Upper lobe of left lung (tissue), 6 donors: ENCODE results near the gene ILKAP. TPM values are rescaled to one million over a fixed set of nuclear protein-coding genes. Genes with fewer than 3 reads are reported as not detected.
A peak's percentile ranks its signal among the peaks of the same experiment; 100 is the strongest.

Source experiments
- ATAC-seq, 2 donors: fragments of 200-7000 bp; cut with Tn5 transposase; one replicate each; pipeline ENCODE4 v1.9.1; 2022; ENCODE audit warnings: mild to moderate bottlenecking in 2 of 2, moderate library complexity in 2 of 2; ENCODE audit not compliant: low FRiP score in 2 of 2
- DNase-seq, 2 donors: peaks; one replicate each; pipeline ENCODE4 v3.0.0-alpha.2; 2019 to 2020
- H3K27ac ChIP-seq, 4 donors: fragments of 200-600 bp; sonication (generic); one replicate each; pipeline ENCODE4 v1.5.1; 2016 to 2019
- H3K27me3 ChIP-seq, 4 donors: fragments of 200-600 bp; sonication (generic); one replicate each; pipeline ENCODE4 v1.5.1; 2017 to 2019
- H3K36me3 ChIP-seq, 4 donors: fragments of 200-600 bp; sonication (generic); one replicate each; pipeline ENCODE4 v1.5.1; 2016 to 2019
- H3K4me1 ChIP-seq, 4 donors: fragments of 200-600 bp; sonication (generic); one replicate each; pipeline ENCODE4 v1.5.1; 2018 to 2019
- H3K4me3 ChIP-seq, 4 donors: fragments of 200-600 bp; sonication (generic); one replicate each; pipeline ENCODE4 v1.5.1; 2017 to 2019; ENCODE audit warnings: mild to moderate bottlenecking in 2 of 4, moderate library complexity in 1 of 4
- H3K9me3 ChIP-seq, 4 donors: fragments of 200-600 bp; sonication (generic); one replicate each; pipeline ENCODE4 v1.5.1; 2018 to 2019
- CTCF ChIP-seq, 6 experiments: fragments of 450-650 bp in 4 of 6; fragments of 200-600 bp in 2 of 6; sonication (generic) in 2 of 6; IDR thresholded peaks; one replicate each; pipeline ENCODE4 v1.5.1; 2016 to 2019; ENCODE audit warnings: antibody characterized with exemption in 6 of 6
- EP300 ChIP-seq, 4 donors: sonication (generic); formaldehyde crosslinking; IDR thresholded peaks; one replicate each; pipeline ENCODE4 v1.5.1; 2017; ENCODE audit warnings: antibody characterized with exemption in 4 of 4, control low read depth in 2 of 4
- POLR2A ChIP-seq, 4 donors: fragments of 450-650 bp; IDR thresholded peaks; one replicate each; pipeline ENCODE4 v1.5.1; 2016 to 2017; ENCODE audit warnings: antibody characterized with exemption in 4 of 4, mild to moderate bottlenecking in 2 of 4
- POLR2AphosphoS5 ChIP-seq, 2 donors: sonication (generic); formaldehyde crosslinking; IDR thresholded peaks; one replicate each; pipeline ENCODE4 v1.5.1; 2017; ENCODE audit warnings: antibody characterized with exemption in 2 of 2
- WGBS, 2 donors: methylation state at CpG; one replicate each; pipeline ENCODE4 v1.1.5; 2017 to 2018; 5-methylcytosine and 5-hydroxymethylcytosine counted together
- total RNA-seq, 6 donors: library from RNA; depleted of rRNA in 4 of 6; stranded (reverse); fragments of >200 nt in 4 of 6; gene quantifications; one replicate each; pipeline versions ENCODE4 v1.1.0 to v1.2.1, GENCODE V29; 2016 to 2021
- donor health status: DM: no; HTN: no; CAD: no; lungs with moderate emphysema.
- donor health status: DM: no; HTN: yes; CAD: no; lungs with severe emphysema.

Gene ILKAP
- total RNA-seq, 6 donors from 2014 or later = 35.2 to 67.1 (median 40.7) TPM

GRCh38 chr2:238243496-238244076, 40.1 kb upstream of the ILKAP start:
- peaks cover 0 to 34% (median 6%) of the 10 kb centered on the region in 4 donors for H3K36me3 ChIP-seq
- no peak overlapping the region for H3K4me3 ChIP-seq
- H3K27me3 ChIP-seq = peaks cover 0 to 10% (median 4%) of the 10 kb centered on the region in 4 donors
- H3K4me1 ChIP-seq = peaks cover 25 to 29% (median 27%) of the 10 kb centered on the region in 4 donors
- ATAC-seq (no peak), DNase-seq (no peak)
- WGBS, 2 donors = 93 to 94% methylated on average over 6 to 10 of the region's 10 CpGs
- peak overlapping the region in 1 of 4 donors; percentile 30 for H3K27ac ChIP-seq
- no peak for TF ChIP-seq CTCF (IDR thresholded peaks at IDR 0.05)
- TF ChIP-seq POLR2AphosphoS5 (IDR thresholded peaks at IDR 0.05) = no peak
- no peak for TF ChIP-seq POLR2A (IDR thresholded peaks at IDR 0.05)
- TF ChIP-seq EP300 (IDR thresholded peaks at IDR 0.05) = no peak
- no peaks in the 10 kb centered on the region for H3K9me3 ChIP-seq

- Histone ChIP-seq H3K4me3 (no peak overlapping the region), H3K27ac (peak overlapping the region in 2 of 4 donors; percentile 30 to 39), H3K27me3 (peaks cover 0 to 12% (median 4%) of the 10 kb centered on the region in 4 donors), H3K9me3 (no peaks in the 10 kb centered on the region), H3K36me3 (peaks cover 0 to 30% (median 6%) of the 10 kb centered on the region in 4 donors), H3K4me1 (peaks cover 25 to 29% (median 27%) of the 10 kb centered on the region in 4 donors)
- ATAC-seq (no peak), DNase-seq (no peak)
- WGBS, 2 donors = 63 to 72% methylated on average over 5 to 7 of the region's 7 CpGs
- TF ChIP-seq EP300 (IDR thresholded peaks at IDR 0.05) (no peak), POLR2A (IDR thresholded peaks at IDR 0.05) (no peak), CTCF (IDR thresholded peaks at IDR 0.05) (no peak), POLR2AphosphoS5 (IDR thresholded peaks at IDR 0.05) (no peak)
Observed at GRCh38 chr2:238242731-238243495, 39.4 kb upstream of the ILKAP start.

GRCh38 chr2:238241970-238242369, 38.5 kb upstream of the ILKAP start:
- ATAC-seq (no peak), DNase-seq (no peak)
- Histone ChIP-seq H3K9me3 (no peaks in the 10 kb centered on the region), H3K4me3 (no peak overlapping the region), H3K27ac (no peak overlapping the region), H3K4me1 (peaks cover 21 to 26% (median 23%) of the 10 kb centered on the region in 4 donors), H3K27me3 (peaks cover 0 to 12% (median 4%) of the 10 kb centered on the region in 4 donors), H3K36me3 (peaks cover 0 to 24% (median 6%) of the 10 kb centered on the region in 4 donors)
- TF ChIP-seq POLR2AphosphoS5 (IDR thresholded peaks at IDR 0.05) (no peak), EP300 (IDR thresholded peaks at IDR 0.05) (no peak), CTCF (IDR thresholded peaks at IDR 0.05) (no peak), POLR2A (IDR thresholded peaks at IDR 0.05) (no peak)
- WGBS, 2 donors = 79 to 89% methylated on average over 2 of the region's 2 CpGs

- H3K27ac ChIP-seq = peak overlapping the region in 1 of 4 donors; percentile 21
- peaks cover 16 to 26% (median 21%) of the 10 kb centered on the region in 4 donors for H3K4me1 ChIP-seq
- H3K36me3 ChIP-seq = peaks cover 0 to 18% (median 6%) of the 10 kb centered on the region in 4 donors
- ATAC-seq (peak in 1 of 2 donors; percentile 11), DNase-seq (peak; percentile 63 to 89)
- 30 to 36% methylated on average over 2 to 29 of the region's 71 CpGs for WGBS, 2 donors
- H3K4me3 ChIP-seq = peak overlapping the region in 3 of 4 donors; percentile 82 to 87 (median 84)
- H3K9me3 ChIP-seq = no peaks in the 10 kb centered on the region
- TF ChIP-seq POLR2A (IDR thresholded peaks at IDR 0.05) (no peak), POLR2AphosphoS5 (IDR thresholded peaks at IDR 0.05) (no peak), EP300 (IDR thresholded peaks at IDR 0.05) (no peak), CTCF (IDR thresholded peaks at IDR 0.05) (no peak)
- H3K27me3 ChIP-seq = peaks cover 0 to 12% (median 4%) of the 10 kb centered on the region in 4 donors
Observed at GRCh38 chr2:238240757-238241711, 37.5 kb upstream of the ILKAP start.
